Psoas muscle (tissue), 8 donors: Measurements from ENCODE around the gene OLFM2. TPM values are rescaled to one million over a fixed set of nuclear protein-coding genes. Genes with fewer than 3 reads are reported as not detected.
A peak's percentile ranks its signal among the peaks of the same experiment; 100 is the strongest.

ENCODE experiments used
- ATAC-seq, 4 donors: fragments of 200-7000 bp; cut with Tn5 transposase; one replicate each; pipeline ENCODE4 v1.9.1; 2020; ENCODE audit warnings: moderate library complexity in 3 of 4, mild to moderate bottlenecking in 2 of 4
- DNase-seq, 2 donors: peaks; one replicate each; pipeline ENCODE4 v3.0.0-alpha.2; 2020
- H3K27ac ChIP-seq: fragments of 200-600 bp; one replicate; pipeline ENCODE4 v1.8.0; 2022
- H3K27me3 ChIP-seq, 3 donors: fragments of 200-600 bp in 1 of 3; one replicate each; pipeline versions ENCODE4 v1.6.1 to v1.8.0; 2013 to 2022; ENCODE audit warnings: low read length in 2 of 3, mild to moderate bottlenecking in 2 of 3, moderate library complexity in 1 of 3; ENCODE audit not compliant: insufficient read depth in 3 of 3
- H3K36me3 ChIP-seq, 2 donors: fragments of 200-600 bp in 1 of 2; one replicate each; pipeline versions ENCODE4 v1.6.1 to v1.8.0; 2013 to 2022; ENCODE audit warnings: low read depth in 1 of 2, mild to moderate bottlenecking in 1 of 2, moderate library complexity in 1 of 2; ENCODE audit not compliant: insufficient read depth in 1 of 2
- H3K4me1 ChIP-seq: fragments of 200-600 bp; one replicate; pipeline ENCODE4 v1.8.0; 2022
- H3K4me3 ChIP-seq: fragments of 200-600 bp; one replicate; pipeline ENCODE4 v1.8.0; 2022; ENCODE audit warnings: mild to moderate bottlenecking
- H3K9me3 ChIP-seq: fragments of 200-600 bp; one replicate; pipeline ENCODE4 v1.8.0; 2022
- CTCF ChIP-seq: fragments of 200-600 bp; IDR thresholded peaks from one replicate; pipeline ENCODE4 v1.8.0; 2022; ENCODE audit warnings: antibody characterized with exemption
- WGBS, 3 donors: extraction: QIAGEN DNeasy Blood & Tissue Kit; methylation state at CpG; one replicate each; pipeline versions ENCODE4 v1.1.6 to v1.1.7; 2013; 5-methylcytosine and 5-hydroxymethylcytosine counted together
- intact Hi-C, 2 donors: fragments of 100-400 bp; cut with DNase I; formaldehyde crosslinking; loops; one replicate each; pipeline versions ENCODE4 v1.11.0 to v1.14.2; 2022
- polyA plus RNA-seq, 3 donors: library from polyadenylated mRNA; stranded (reverse); fragments of 200-250 nt; gene quantifications; one replicate each; pipeline ENCODE4 v1.2.3, GENCODE V29; 2013
- total RNA-seq, 4 donors: library from RNA; stranded (reverse); fragmentation: NEBNext Ultra II Directional in 2 of 4; extraction: Animal tissue kit (Norgen Biotek cat#: 25700) in 2 of 4; gene quantifications; one replicate each; pipeline versions ENCODE4 v1.2.1 to v1.2.4, GENCODE V29; 2021 to 2023
- donor health status: healthy with polysubstance abuse.
- donor health status: DM: no; HTN: no; CAD: no; lungs with moderate emphysema.
- donor health status: Bipolar disorder and iron deficiency.
- donor health status: healthy.
- donor health status: DM: yes; HTN: yes; CAD: no.
- donor health status: DM: no; HTN: no; CAD: no.
- donor health status: DM: no; HTN: no; CAD: no.
- donor health status: DM: yes; HTN: yes; CAD: no.

The OLFM2 gene
- total and polyA plus RNA-seq, 7 donors = 0.48 to 5.1 (median 1.0) TPM

- Histone ChIP-seq H3K36me3 (peaks cover under 1 to 53% of the 10 kb centered on the region in 2 donors), H3K4me3 (no peak overlapping the region), H3K4me1 (peaks cover 12% of the 10 kb centered on the region), H3K9me3 (peaks cover under 1% of the 10 kb centered on the region), H3K27me3 (no peaks in the 10 kb centered on the region), H3K27ac (no peak overlapping the region)
- no peak for DNase-seq
- no peak for ATAC-seq
- 88 to 91% (median 89%) methylated on average over 15 of the region's 15 CpGs for WGBS, 3 donors
- intact Hi-C loops = loop anchor here in 1 of 2 donors (10.0 kb wide), 1 partner anchor 496 kb away; the partner anchor contains the start of genes ICAM3 and RAVER1
- TF ChIP-seq CTCF = no peak
Measured at GRCh38 chr19:9838324-9838723, 98.0 kb downstream of the OLFM2 start.

- Histone ChIP-seq H3K9me3 (no peaks in the 10 kb centered on the region), H3K4me1 (peaks cover 12% of the 10 kb centered on the region), H3K27me3 (no peaks in the 10 kb centered on the region), H3K36me3 (peaks cover 0 to 30% of the 10 kb centered on the region in 2 donors), H3K27ac (no peak overlapping the region), H3K4me3 (peak overlapping the region; percentile 96)
- no peak for DNase-seq
- 1 to 3% (median 2%) methylated on average over 5 of the region's 5 CpGs for WGBS, 3 donors
- TF ChIP-seq CTCF = no peak
- no peak for ATAC-seq
- intact Hi-C loops = loop anchor here in 1 of 2 donors (10.0 kb wide), 1 partner anchor 499 kb away; the partner anchor contains the start of genes ICAM3 and RAVER1
Measured at GRCh38 chr19:9836021-9836420, 100.3 kb downstream of the OLFM2 start.

GRCh38 chr19:9835507-9835949, 100.8 kb downstream of the OLFM2 start:
- intact Hi-C loops = loop anchor here in 1 of 2 donors (10.0 kb wide), 1 partner anchor 499 kb away; the partner anchor contains the start of genes ICAM3 and RAVER1
- Histone ChIP-seq H3K27me3 (no peaks in the 10 kb centered on the region), H3K4me3 (peak overlapping the region; percentile 96), H3K4me1 (peaks cover 12% of the 10 kb centered on the region), H3K27ac (peak overlapping the region; percentile 80), H3K9me3 (no peaks in the 10 kb centered on the region), H3K36me3 (peaks cover 0 to 29% of the 10 kb centered on the region in 2 donors)
- ATAC-seq (peak in 3 of 4 donors; percentile 9 to 17 (median 13)), DNase-seq (no peak)
- TF ChIP-seq CTCF = no peak
- 1 to 4% (median 2%) methylated on average over 12 to 28 of the region's 28 CpGs for WGBS, 3 donors

- Histone ChIP-seq H3K9me3 (no peaks in the 10 kb centered on the region), H3K4me3 (peak within 1 kb of the TSS; percentile 96), H3K36me3 (peaks cover 0 to 29% of the 10 kb centered on the region in 2 donors), H3K4me1 (peaks cover 12% of the 10 kb centered on the region), H3K27me3 (no peaks in the 10 kb centered on the region), H3K27ac (peak within 1 kb of the TSS; percentile 80)
- intact Hi-C loops = loop anchor here in 1 of 2 donors (10.0 kb wide), 1 partner anchor 500 kb away; the partner anchor contains the start of genes ICAM3 and RAVER1
- DNase-seq (peak; percentile 99), ATAC-seq (peak; percentile 99 to 100 (median 99))
- WGBS, 3 donors = 0% methylated on average over 50 to 73 of the region's 73 CpGs
- TF ChIP-seq CTCF = peak; percentile 64
Measured at GRCh38 chr19:9834726-9835506, 101.4 kb downstream of the OLFM2 start, which contains the start of gene PIN1. Gene PIN1, plus strand, starts transcription at chr19:9835318. Its CDS starts 27 bp downstream, at chr19:9835345.
